GM06990 (cell line): ENCODE measurements around the gene SPECC1L.
"Not testable (repeated sequence)": the region's sequence is repeated elsewhere in the genome, so short reads cannot be mapped to it uniquely, and the experiment has no call there.

Source experiments
- DNase-seq: peaks from one replicate; pipeline ENCODE4 v3.0.0-alpha.2; 2011; ENCODE audit not compliant: insufficient read length; ENCODE audit errors: extremely low read depth
- H3K27me3 ChIP-seq: replicated peaks from 2 replicates; pipeline ENCODE4 v1.6.0; 2011; ENCODE audit warnings: low read length; ENCODE audit not compliant: control insufficient read depth, insufficient read depth
- H3K36me3 ChIP-seq: 2 replicates; pipeline ENCODE4 v1.5.1; 2011; ENCODE audit warnings: low read length; ENCODE audit not compliant: control insufficient read depth, insufficient read depth
- H3K4me3 ChIP-seq: replicated peaks from 2 replicates; pipeline ENCODE4 v1.5.1; 2011; ENCODE audit warnings: low read depth, mild to moderate bottlenecking, control low read depth, low read length
- CTCF ChIP-seq: IDR thresholded peaks from 2 replicates; pipeline ENCODE4 v1.5.1; 2011; ENCODE audit warnings: low read length, control low read depth, mild to moderate bottlenecking, inconsistent platforms; ENCODE audit not compliant: insufficient read depth, poor library complexity, severe bottlenecking

The SPECC1L gene

GRCh38 chr22:24235315-24235714, 35.3 kb upstream of the SPECC1L start:
- no peak overlapping the region for H3K4me3 ChIP-seq
- no peak for DNase-seq
- no peaks in the 10 kb centered on the region for H3K36me3 ChIP-seq
- TF ChIP-seq CTCF = no peak
- H3K27me3 ChIP-seq = no peaks in the 10 kb centered on the region

DNA sequence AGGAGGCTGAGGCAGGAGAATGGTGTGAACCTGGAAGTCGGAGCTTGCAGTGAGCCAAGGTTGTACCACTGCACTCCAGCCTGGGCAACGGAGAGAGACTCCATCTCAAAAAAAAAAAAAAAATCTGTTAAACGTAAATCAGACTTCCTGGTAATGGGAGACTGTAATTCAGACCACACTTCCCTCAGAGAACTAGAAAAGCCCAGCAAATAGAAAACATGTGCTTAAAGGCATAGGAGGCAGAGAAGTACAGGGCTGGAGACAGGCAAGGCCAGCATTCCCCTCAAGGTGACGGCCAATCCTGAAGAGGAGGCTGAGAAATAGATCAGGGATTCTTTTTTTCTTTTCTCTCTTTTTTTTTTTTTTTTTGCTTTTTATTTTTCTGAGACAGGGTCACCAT, 34.0 kb upstream of the SPECC1L start:
- Histone ChIP-seq H3K27me3 (no peaks in the 10 kb centered on the region), H3K36me3 (no peaks in the 10 kb centered on the region), H3K4me3 (no peak overlapping the region)
- TF ChIP-seq CTCF = no peak
- DNase-seq = no peak

DNA sequence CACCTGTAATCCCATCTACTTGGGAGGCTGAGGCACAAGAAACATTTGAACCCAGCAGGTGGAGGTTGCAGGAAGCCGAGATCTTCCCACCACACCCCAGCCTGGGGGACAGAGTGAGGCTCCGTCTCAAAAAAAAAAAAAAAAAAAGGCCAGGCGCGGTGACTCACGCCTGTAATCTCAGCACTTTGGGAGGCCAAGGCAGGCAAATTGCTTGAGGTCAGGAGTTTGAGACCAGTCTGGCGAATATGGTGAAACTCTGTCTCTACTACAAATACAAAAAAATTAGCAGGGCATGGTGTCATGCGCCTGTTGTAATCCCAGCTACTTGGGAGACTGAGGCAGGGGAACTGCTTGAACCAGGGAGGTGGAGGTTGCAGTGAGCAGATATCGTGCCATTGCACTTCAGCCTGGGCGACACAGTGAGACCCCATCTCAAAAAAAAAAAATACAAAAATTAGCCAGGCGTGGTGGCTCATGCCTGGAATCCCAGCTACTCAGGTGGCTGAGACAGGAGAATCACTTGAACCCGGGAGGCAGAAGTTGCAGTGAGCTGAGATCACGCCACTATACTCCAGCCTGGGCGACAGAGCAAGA, 32.4 kb upstream of the SPECC1L start:
- not testable (repeated sequence) for H3K27me3 ChIP-seq, H3K36me3 ChIP-seq, DNase-seq, H3K4me3 ChIP-seq

- no peak for TF ChIP-seq CTCF
- Histone ChIP-seq H3K4me3 (no peak overlapping the region), H3K27me3 (no peaks in the 10 kb centered on the region), H3K36me3 (no peaks in the 10 kb centered on the region)
- no peak for DNase-seq
Observed at GRCh38 chr22:24240381-24240780, 30.2 kb upstream of the SPECC1L start.

DNA sequence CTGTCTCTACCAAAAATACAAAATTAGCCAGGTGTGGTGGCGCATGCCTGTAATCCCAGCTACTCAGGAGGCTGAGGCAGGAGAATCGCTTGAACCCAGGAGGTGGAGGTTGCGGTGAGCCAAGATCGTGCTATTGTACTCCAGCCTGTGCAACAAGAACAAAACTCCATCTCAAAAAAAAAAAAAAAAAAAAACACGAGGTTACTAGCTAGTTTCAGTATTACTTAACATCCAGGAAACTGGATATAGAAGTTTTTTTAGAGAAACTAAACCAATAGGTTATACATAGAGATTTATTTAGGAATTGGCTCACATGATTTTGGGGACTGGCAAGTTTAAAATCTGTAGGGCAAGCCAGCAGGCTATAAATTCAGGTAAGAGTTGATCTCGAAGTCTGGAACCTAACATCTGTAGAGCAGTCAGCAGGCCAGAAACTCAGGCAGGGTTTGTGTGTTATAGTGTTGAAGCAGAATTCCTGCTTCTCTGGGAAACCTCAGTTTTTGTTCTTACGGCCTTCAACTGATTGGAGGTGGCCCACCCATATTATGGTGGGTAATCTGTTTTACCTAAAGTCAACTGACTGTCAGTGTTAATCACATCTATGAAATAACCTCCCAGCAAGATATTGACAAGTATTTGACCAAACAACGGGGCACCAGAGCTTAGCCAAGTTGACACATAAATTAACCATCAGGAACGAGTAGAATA, 29.5 kb upstream of the SPECC1L start:
- not testable (repeated sequence) for H3K27me3 ChIP-seq, H3K4me3 ChIP-seq

DNA sequence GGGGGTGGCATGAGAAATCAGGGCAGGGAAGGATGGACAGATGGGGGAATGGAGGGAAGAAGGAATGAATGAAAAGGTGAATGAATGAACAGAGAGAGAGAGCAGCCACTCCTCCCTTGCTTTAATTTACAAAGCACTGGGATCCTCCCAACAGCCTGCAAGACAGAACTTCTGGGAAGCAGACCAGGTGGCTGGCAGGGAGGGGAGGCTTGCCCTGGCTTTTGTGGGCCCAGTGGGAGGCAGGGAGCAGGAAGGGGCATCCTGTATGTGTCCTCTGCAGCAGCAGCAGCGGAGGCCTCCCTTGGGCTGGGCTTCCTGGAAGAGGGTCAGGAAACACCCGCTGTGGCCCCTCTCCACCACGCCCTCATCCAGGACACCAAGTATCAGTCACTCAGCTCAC, 27.2 kb upstream of the SPECC1L start:
- not testable (repeated sequence) for H3K4me3 ChIP-seq, DNase-seq, H3K27me3 ChIP-seq, H3K36me3 ChIP-seq

More for the DNA sequence above, 29.5 kb upstream of the SPECC1L start:
- not testable (repeated sequence) for H3K36me3 ChIP-seq, DNase-seq

DNA sequence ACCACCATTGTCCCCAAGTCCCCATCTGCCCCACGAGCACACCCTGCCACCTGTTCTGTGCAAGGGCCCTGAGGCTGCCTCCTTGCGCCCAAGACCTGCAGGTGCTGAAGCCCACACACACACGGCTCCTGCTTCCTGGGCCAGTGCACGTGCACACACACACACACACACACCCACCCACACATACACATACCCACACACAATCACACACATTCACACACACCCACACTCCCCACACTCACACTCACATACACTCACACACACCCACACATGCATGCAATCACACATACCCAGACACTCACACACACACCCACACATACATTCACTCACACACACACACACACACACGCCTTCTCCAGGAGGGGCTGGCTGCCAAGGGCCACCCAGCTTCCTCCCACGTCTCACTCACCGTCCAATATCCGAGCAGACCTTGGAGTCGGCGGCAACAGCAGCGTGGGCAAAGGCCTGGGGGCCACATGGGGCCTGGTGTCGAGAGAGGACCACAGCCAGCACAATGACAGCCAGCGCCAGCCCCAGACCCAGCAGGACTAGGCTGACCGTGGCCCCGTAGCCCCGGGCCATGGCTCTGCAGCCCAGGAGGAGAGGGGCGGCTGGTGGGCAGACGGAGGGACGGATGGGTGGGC, 26.4 kb upstream of the SPECC1L start:
- H3K4me3 ChIP-seq = no peak overlapping the region
- no peaks in the 10 kb centered on the region for H3K36me3 ChIP-seq
- DNase-seq = no peak
- no peaks in the 10 kb centered on the region for H3K27me3 ChIP-seq
- no peak for TF ChIP-seq CTCF

GRCh38 chr22:24245030-24245431, 25.6 kb upstream of the SPECC1L start, which contains the start of gene GGT5:
TSS of gene GGT5 (minus strand) at chr22:24245082. CDS start at chr22:24244725, 357 bp downstream.
- not testable (repeated sequence) for H3K4me3 ChIP-seq, H3K36me3 ChIP-seq, DNase-seq, H3K27me3 ChIP-seq

- H3K27me3 ChIP-seq, H3K36me3 ChIP-seq, H3K4me3 ChIP-seq, DNase-seq: not testable (repeated sequence)
Observed at GRCh38 chr22:24245584-24246561, 24.8 kb upstream of the SPECC1L start.
